SHP77 treated with DMSO at 0.1 percent for 48 hours (cell line): ENCODE data around the gene RFPL2.
"Not testable (repeated sequence)": the region's sequence is repeated elsewhere in the genome, so short reads cannot be mapped to it uniquely, and the experiment has no call there.

Source experiments
- DNase-seq: peaks from one replicate; lab custom pipeline; 2025; lab: John Stamatoyannopoulos, UW

The RFPL2 gene

DNA sequence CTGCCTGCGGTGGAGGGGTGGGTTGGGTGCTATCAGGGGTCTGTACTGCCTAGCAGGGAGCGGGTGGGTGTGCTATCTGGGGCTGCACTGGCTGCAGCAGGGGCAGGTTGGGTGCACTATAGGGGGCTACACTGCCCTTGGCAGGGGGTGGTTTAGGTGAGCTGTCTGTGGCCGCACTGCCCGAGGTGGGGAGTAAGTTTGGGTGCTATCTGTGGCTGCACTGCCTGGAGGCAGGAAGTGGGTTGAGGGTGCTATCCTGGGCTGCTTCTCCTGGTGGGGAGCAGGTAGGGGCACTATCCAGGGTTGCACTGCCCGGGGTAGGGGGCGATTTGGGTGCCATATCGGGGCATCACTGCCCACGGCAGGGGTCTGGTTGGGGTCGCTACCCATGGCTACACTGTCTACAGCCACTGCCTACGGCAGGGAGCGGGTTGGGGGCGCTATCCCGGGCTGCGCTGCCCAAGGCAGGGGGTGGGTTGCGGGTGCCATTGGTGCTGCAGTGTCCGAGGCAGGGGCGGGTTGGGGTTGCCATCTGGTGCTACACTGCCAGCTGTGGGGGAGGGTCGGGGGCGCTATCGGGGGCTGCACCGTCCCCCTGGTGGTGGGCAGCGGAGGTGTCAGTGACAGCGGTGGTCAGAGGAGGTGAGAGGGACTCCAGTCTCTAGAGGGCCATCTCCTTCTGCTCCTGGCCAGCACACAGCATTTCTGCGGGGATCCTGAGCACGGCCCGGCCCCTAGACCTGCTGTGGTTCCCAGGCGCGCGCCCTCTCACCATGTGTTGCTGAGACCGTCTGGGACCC lies 1.3 kb upstream of the RFPL2 start:
- DNase-seq, result no peak

DNA sequence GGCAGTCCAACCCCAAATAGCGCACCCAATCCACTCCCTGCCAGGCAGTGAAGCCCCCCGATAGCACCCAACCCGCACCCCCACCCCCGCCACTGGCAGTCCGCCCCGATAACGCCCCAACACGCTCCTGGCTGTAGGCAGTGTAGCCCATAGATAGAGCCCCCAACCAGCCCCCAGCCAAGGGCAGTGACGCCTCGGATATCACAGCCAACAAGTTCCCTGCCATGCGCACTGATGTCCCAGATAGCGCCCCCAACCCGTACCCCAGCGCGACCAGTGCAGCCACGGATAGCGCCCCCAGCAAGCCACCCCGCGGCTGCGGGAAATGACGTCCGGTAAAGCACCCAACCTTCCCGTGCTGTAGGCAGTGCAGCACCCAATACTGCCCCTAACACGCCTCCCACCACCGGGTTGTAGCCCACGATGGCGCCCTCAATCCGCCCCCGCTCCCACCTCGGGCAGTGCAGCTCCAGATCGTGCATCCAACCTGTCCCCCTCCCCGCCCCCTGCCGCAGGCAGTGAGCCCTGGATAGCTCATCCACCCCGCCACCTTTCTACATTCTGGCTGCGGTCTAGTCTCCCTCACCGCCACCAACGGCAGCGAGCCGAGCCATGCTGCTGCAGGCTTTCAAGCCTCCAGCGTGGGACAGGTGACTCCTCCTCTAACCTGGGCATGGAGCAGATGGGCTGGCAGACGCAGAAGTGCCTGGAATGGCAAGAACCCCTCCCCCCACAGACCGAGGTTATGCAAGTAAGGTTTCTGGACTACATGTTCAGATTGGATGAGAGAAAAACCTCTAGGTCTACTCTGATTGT lies 625 bp downstream of the RFPL2 start:
- peak; percentile 21 for DNase-seq

DNA sequence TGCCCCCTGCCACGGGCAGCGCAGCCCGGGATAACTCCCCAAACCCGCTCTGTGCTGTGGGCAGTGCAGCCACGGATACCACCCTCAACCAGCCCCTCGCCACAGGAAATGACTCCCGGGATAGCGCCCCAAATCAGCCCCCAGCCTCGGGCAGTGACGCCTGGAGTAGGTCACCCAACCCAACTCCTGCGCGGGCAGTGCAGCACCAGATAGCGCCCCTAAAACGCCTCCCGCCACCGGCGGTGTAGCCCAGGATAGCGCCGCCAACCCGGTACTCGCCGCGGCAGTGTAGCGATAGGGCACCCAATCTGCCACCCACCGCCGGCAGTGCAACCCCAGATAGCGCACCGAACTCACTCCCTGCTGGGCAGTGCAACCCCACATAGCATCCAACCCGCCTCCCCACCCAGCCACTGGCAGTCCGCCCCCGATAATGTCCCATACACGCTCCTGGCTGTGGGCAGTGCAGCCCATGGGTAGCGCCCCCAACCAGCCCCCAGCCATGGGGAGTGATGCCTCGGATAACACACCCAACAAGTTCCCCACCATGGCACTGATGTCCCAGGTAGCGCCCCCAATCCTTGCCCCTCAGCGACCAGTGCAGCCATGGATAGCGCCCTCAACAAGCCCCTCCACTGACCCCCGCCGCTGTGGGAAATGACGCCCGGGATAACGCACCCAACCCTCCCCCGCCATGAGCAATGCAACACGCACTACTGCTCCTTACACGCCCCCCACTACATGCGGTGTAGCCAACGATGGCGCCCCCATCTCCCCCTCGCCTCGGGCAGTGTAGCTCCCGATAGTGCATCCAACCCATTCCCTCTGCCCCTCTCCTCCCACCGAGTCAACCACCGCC lies 1.5 kb downstream of the RFPL2 start:
- DNase-seq, result no peak

DNA sequence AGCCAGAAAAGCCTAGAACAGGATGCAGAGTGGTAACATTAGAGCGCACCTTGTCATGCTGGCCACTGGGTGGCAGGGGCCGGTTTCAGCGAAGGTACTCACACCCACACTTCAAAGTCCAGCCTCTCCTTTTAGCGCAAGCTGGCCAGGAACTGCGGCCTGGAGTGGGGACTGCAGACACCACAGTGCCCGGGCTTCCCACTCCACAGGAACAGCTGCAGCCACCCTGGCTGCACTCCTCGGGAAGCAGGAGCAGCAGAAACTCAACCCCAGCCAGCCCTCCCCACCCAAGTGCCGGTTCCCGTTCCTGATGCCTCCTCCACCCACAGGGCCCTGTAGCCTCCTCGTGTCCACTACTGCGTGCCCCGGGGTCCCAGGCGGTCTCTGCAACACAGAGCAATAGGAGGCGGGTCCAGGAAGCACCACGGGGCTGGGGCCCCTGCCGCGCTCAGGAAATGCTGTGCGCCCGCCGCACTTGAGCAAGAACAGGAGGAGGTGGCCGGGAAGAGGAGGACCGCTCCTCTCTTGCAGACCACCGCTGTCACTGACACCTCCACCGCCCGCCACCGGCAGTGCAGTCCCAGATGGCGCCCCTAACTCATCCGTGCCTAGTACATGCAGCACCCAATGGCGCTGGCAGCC lies 2.2 kb downstream of the RFPL2 start:
- peak; percentile 30 for DNase-seq

DNA sequence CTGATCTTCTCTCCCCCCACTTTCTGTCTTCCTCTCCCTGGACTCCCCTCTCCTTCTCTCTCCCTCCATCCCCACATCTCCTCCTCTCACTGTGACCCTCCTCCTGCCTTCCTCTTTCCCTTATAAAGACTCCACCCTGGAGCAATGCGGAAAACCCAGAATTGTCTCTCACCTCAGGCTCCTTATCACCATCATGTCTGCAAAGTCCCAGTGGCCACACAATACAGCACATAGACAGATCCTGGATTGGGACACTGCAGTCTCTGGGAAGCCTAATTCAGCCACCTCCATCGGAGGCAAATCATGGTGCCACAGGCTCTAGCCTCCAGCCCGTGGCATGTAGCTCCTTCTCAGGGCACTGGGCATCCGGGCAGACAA lies 2.7 kb downstream of the RFPL2 start:
- no peak for DNase-seq

DNA sequence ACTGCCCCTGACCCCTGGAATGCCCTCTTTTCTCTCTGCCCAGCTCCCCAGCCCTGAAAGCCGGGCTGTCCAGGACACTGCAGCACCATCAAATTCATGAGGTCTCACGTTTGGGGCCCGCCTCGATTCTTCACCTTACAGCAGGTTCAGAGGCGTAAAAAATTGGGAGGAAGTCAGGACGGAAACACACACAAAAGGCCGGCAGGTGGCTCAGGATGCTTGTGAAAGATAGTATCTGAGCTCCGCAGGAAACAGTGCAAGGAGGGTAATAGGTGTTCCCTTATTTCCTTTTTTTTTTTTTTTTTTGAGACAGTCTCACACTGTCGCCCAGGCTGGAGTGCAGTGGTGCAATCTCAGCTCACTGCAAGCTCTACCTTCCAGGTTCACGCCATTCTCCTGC lies 4.1 kb downstream of the RFPL2 start:
- no peak for DNase-seq

DNA sequence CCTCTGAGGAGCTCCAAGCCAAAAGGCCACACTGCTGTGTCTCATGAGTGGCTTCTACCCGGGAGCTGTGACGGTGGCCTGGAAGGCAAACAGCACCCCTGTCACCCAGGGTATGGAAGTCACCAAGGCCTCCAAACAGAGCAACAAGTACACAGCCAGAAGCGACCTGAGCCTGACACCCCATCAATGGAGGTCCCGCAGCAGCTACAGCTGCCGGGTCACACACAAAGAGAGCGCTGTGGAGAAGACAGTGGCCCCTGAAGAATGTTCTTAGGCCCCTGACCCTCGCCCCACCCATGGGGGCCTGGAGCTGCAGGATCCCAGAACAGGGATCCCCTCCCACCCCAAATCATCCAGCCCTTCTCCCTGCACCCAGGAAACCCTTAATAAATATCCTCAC lies 4.9 kb downstream of the RFPL2 start:
- DNase-seq, result no peak

DNA sequence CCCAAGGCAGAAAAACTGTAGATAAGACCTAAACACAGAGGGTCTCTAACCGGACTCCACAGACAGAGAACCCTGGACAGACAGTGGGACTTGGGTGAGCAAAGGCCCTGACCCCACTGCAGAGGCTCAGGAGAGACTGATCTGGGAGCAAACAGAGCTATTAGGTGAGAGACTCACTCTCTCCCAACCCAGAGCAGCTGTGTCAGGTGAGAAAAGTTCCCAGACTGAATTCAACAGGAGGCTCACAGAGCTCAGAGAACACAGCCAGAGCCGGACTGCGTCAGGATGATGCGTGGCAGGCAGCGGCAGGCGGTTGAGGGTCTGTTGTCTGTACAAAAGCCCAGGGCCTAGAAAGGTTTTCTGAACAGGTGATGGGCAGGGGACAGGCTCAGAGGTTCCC lies 5.5 kb downstream of the RFPL2 start:
- no peak for DNase-seq

DNA sequence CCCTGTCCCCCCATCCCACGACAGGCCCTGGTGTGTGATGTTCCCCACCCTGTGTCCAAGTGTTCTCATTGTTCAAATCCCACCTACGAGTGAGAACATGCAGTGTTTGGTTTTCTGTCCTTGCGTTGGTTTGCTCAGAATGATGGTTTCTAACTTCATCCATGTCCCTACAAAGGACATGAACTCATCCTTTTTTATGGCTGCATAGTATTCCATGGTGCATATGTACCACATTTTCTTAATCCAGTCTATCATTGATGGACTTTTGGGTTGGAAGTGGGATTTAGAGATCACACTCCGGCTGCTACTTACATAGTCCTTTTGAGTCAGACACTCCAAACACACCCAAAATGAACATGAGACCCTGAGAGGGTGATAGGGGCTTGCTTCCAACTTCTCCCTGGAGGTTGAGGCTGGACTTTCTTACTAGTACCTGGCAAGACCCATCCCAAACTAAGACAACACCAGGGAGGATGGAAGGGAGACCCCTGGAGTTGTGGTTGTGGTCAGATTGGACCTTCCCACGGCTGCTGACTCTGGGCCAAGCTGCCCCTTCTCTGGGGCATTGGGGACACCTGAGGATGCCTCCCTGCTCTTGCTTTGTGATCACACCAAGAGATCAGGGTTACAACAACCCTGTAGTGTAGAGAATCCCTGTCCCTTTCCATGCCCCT lies 7.2 kb downstream of the RFPL2 start:
- not testable (repeated sequence) for DNase-seq

DNA sequence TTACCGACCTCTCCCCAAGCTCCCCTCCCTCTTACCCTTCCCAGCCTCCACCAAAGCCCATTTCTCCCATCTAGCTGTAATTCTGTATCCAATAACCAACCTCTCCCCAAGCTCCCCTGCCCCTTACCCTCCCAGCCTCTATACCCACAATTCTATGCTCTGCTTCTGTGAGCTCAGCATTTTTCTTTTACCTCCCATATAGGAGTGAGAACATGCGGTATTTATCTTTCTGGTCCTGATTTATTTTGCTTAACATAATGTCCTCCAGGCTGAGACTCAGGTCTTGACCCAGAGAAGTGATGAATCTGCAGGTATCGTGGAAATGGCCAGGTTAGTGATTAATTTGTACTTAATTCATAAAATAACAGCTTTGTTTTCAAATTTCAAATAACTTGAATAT lies 9.0 kb downstream of the RFPL2 start:
- DNase-seq, result not testable (repeated sequence)

DNA sequence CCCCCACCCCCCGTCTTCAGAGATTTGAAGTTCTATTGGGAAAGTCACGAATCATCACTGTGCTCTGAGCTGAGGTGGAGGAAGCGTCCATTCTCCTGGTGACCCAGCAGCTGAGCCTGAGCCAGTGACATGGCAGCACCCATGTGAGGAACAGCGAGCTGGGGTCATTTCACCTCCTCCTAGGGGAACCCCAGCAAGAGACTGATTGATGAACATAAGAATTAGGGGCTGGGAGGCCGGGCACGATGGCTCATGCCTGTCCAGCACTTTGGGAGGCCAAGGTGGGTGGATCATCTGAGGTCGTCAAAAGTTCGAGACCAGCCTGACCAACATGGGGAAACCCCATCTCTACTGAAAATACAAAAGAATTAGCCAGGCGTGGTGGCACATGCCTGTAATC lies 11.5 kb downstream of the RFPL2 start:
- not testable (repeated sequence) for DNase-seq

DNA sequence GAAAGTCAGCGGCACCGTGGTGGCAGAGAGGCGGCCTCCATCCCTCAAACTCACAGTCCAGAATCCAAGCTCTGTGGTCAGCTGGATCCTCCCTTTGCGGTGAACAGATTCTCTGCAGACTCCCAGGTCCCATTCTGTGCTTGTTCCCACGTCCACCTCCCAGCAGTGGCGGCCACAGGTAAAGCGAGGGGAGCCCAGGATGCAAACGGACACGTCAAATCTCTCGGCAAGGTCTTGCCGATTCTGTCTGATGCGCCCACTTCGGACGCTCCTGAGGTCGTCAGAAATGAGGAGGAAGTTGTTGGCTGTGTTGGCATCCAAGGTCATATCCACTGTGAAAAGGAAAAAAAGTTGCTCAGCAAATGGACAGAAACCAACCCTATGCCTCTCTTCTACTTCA lies 13.9 kb downstream of the RFPL2 start:
- not testable (repeated sequence) for DNase-seq

DNA sequence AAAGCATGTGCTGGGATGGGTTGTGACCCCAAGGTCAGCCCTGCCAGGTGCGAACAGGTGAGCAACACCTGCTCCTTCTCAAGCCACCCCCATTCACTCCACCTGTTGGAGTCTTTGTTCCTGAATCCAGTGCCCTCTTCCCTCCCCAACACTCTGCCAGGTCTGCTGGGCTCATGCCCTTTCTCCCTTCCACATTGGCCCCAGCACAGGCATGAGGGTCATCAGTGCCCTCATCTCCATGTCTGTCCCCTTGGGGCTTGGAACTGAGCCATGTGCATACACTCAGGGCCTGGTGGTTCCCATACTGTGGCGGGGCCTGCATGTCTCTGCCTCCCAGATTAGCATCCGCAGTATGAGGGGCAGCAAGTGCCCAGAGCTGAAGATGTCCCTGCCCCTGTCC lies 19.1 kb downstream of the RFPL2 start:
- no peak for DNase-seq

DNA sequence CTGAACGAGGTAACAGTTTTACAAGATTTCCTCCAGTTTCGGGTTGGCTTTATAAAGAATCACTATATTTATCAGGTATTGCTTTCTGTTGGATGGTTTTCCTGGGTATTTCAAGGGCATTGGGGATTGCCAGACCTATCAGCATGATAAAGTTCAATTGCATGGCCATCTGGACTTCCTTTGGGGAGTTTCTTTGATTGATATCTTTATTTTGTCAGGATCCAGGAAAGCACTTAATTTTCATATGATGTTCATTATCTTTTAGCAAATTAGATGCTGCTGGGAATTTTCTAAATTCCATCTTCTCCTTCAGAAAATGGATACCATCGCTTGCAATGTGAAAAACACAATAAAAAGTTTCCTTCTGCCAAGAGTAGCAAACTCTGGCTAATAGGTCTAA lies 21.2 kb downstream of the RFPL2 start:
- DNase-seq, result no peak

DNA sequence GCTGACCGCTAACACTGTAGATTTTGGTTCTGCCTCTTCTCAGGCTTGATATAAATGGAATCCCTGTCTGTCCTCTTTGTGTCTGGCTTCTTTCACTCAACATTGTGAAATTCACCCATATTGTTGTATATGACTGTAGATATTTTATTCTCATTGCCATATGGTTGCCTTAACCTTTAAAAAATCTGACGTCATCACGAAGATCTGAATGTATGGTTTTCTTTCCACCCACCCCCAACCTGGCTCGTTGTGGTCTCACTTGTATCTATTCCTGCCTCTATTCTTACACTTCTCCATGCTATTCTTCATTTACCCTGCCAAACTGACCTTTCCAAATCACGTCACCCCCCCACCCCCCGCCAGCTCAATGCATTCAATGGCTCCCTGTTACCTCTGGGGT lies 23.8 kb downstream of the RFPL2 start:
- no peak for DNase-seq

DNA sequence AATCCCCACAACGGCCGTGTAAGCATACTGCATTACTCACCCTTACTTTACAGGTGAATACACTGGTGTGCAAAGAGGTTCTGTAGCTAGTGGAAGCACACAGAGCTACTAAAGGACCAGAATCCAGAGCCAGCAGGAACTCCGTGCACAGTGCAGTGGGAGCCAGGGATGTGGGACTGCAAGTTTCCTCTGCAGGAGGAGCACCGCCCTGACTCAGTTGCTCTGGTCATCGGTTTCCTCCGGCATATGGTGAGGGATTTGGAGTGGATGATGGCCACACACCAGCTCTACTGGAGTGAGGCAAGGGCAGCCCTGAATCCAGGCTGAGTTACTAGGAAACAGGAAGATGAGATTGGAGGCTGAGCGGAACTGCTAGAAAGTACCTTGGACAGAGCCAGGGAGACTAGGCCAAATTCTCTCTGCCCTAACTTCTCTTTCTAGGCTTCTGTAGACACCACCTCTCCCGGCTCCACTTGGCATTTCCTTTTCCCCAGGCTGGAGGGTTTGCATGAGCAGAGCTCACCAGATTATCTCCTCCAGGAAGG lies 27.6 kb downstream of the RFPL2 start:
- no peak for DNase-seq

DNA sequence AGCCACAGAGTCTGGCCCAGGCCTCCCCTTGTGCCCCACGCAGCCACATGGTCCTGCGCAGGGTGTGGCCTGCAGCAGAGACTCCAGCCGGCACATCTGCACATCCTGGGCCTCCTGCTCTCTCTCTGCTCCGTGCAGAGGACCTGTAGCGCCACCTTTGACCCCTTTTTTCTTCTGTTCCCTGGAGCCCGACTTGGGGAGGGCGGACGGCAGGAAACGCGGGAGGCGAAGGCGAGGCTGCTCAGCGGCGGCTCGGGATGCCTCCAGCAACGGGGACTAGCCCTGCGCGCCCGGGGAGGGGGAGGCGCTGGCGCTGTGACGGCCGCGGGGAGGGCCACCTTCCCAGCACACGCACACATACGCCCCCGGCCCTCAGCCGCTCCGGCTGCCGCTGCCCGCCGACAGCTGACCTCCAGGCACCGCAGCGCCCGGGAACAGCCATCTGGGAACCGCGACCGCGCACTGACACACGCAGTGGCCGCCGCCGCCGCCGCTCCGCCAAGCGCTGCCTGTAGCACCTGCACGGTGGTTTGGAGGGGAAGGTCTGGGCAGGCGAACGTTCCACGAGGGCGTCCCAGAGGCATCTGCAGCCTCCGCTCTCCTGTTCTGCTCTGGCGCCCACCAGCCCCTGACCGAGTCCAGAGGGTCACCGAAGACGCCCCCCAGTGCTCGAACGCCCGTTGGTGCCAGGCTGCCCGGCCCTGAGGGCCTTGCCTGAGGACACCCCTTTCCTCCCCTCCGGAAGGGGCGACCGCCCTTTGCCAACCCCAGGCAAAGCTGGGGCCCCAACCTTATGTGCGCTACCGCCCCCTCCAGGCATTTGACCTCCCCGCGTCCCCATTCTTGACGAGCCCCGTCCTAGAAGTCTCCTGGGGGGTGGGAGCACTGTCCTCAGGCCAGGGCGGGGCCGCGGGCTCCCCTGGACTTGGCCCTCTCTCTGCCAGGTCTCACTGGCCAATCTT lies 28.9 kb downstream of the RFPL2 start:
- no peak for DNase-seq

DNA sequence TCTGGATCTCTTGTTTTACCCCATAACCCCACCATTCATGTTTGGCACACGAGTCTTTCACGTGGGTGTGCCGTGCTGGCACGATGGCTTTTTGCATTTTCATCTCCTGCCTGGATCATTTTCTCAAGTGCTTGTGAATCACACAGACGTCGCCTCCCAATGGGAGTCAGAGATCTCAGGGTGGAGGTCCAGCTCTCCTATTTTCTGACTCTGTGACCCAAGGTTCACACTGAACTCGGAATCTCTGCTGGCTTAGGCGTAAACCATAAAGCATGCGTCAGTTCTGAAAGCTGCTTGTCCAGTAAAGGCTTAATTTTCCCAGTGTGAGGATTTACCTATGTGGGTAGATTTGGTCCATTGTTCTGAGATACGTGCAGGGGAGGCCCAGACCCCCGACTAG lies 29.8 kb downstream of the RFPL2 start:
- no peak for DNase-seq

DNA sequence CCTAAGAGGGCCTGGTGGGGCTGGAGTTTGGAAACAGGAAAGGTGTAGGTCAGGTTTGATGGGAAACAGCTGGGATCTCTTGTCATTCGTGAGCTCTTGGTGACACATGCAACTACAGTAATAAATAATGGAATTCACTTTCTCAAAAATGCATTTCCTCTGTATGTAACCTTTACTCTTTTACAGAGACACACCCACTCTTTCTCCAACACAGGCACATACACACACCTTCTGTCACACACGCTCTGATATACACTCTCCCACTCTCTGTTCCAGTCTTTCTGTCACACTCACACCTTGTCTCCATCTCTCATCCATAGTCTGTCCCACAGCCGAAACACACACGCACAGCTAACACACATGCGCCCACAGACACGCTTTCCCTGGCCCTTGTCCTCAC lies 39.2 kb downstream of the RFPL2 start:
- no peak for DNase-seq
